GM12801 (cell line): ENCODE data around the gene APH1B.

Experiments used
- TF ChIP-seq, protein P1 (sequence below): IDR thresholded peaks from one replicate; pipeline ENCODE4 v1.5.1; 2011; ENCODE audit warnings: control low read depth; ENCODE audit not compliant: insufficient read length; ENCODE audit errors: extremely low read depth

Gene APH1B

GRCh38 chr15:63358241-63359029, 81.0 kb downstream of the APH1B start:
- TF ChIP-seq, protein P1, sequence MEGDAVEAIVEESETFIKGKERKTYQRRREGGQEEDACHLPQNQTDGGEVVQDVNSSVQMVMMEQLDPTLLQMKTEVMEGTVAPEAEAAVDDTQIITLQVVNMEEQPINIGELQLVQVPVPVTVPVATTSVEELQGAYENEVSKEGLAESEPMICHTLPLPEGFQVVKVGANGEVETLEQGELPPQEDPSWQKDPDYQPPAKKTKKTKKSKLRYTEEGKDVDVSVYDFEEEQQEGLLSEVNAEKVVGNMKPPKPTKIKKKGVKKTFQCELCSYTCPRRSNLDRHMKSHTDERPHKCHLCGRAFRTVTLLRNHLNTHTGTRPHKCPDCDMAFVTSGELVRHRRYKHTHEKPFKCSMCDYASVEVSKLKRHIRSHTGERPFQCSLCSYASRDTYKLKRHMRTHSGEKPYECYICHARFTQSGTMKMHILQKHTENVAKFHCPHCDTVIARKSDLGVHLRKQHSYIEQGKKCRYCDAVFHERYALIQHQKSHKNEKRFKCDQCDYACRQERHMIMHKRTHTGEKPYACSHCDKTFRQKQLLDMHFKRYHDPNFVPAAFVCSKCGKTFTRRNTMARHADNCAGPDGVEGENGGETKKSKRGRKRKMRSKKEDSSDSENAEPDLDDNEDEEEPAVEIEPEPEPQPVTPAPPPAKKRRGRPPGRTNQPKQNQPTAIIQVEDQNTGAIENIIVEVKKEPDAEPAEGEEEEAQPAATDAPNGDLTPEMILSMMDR = no peak
